Left lung (tissue), 14 donors: Measurements from ENCODE around the gene CLDN17. TPM values are rescaled to one million over a fixed set of nuclear protein-coding genes. Genes with fewer than 3 reads are reported as not detected.

Source experiments
- ATAC-seq: fragments of 200-7000 bp; cut with Tn5 transposase; one replicate; pipeline ENCODE4 v1.9.1; 2020; ENCODE audit warnings: moderate library complexity
- DNase-seq, 4 donors: peaks; one replicate each; pipeline ENCODE4 v3.0.0-alpha.2; 2013 to 2020
- H3K27ac ChIP-seq, 2 donors: fragments of 200-600 bp; sonication (generic) in 1 of 2; one replicate each; pipeline versions ENCODE4 v1.5.0 to v1.8.0; 2020 to 2021
- H3K27me3 ChIP-seq, 2 donors: fragments of 200-600 bp; sonication (generic) in 1 of 2; one replicate each; pipeline versions ENCODE4 v1.5.0 to v1.8.0; 2020 to 2021
- H3K36me3 ChIP-seq, 2 donors: fragments of 200-600 bp; sonication (generic) in 1 of 2; one replicate each; pipeline versions ENCODE4 v1.5.0 to v1.8.0; 2020 to 2021
- H3K4me1 ChIP-seq, 2 donors: fragments of 200-600 bp; one replicate each; pipeline ENCODE4 v1.8.0; 2021
- H3K4me3 ChIP-seq, 2 donors: fragments of 200-600 bp; sonication (generic) in 1 of 2; one replicate each; pipeline versions ENCODE4 v1.5.0 to v1.8.0; 2020 to 2021; ENCODE audit warnings: mild to moderate bottlenecking in 1 of 2
- H3K9me3 ChIP-seq, 2 donors: fragments of 200-600 bp; sonication (generic) in 1 of 2; one replicate each; pipeline versions ENCODE4 v1.5.0 to v1.8.0; 2020 to 2021
- intact Hi-C, 2 donors: fragments of 100-400 bp; cut with DNase I; formaldehyde crosslinking; loops; one replicate each; pipeline versions ENCODE4 v1.11.2 to v1.14.2; 2022
- long read RNA-seq, 12 donors: library from polyadenylated mRNA in 2 of 12; unstranded in 2 of 12; transcript quantifications; one replicate each; pipeline ENCODE4 v2.0.0 and lab custom pipeline, GENCODE V29; 2019 to 2026
- polyA plus RNA-seq, 6 donors: library from polyadenylated mRNA; unstranded; fragments of 120-200 nt; gene quantifications; one replicate each; pipeline ENCODE4 v1.2.1, GENCODE V29; 2013; ENCODE audit not compliant: insufficient read length in 6 of 6
- total RNA-seq, 2 donors: library from RNA; stranded (reverse); fragmentation: NEBNext Ultra II Directional; extraction: Animal tissue kit (Norgen Biotek cat#: 25700); gene quantifications; one replicate each; pipeline ENCODE4 v1.2.1, GENCODE V29; 2021
- TF ChIP-seq, protein P1 (sequence below), 2 donors: fragments of 200-600 bp; sonication (generic) in 1 of 2; IDR thresholded peaks; one replicate each; pipeline versions ENCODE4 v1.5.0 to v1.8.0; 2021; ENCODE audit warnings: antibody characterized with exemption in 2 of 2
- donor health status: DM: no; HTN: yes; CAD: no.
- donor health status: DM: no; HTN: no; CAD: no.

The CLDN17 gene
- total RNA-seq (not detected), polyA plus RNA-seq (not detected)
- long read RNA-seq, donor 1, result 0 reads
- long read RNA-seq, donor 2, result 0 reads
- long read RNA-seq, donor 3, result 0 reads
- long read RNA-seq, donor 4, result 0 reads
- long read RNA-seq, donor 5, result 0 reads
- long read RNA-seq, donor 6, result 0 reads
- long read RNA-seq, donor 7, result 0 reads
- long read RNA-seq, donor 8, result 0 reads
- long read RNA-seq, donor 9, result 0 reads
- long read RNA-seq, donor 10, result 0 reads
- long read RNA-seq, donor 11, result 0 reads
- long read RNA-seq, donor 12, result 0 reads

DNA sequence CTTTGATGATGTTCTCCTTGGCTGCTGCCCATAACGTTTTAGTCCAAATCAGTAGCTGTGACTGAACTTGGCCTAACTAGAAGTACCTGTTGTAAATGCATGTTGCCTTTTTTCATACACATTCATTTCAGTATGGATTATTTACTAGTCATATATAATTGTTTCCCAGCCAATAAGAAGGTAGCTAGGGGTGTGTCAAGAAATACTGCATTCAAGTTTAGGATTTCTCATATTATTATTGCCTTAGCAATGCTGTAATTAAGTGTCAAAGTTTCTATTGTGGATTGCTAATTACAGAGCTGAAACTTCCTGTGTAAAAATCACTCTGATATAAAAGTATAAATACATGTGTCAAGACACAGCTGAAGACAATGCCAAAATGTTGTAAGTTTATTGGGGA lies at the start of gene CLDN17:
Gene CLDN17, minus strand, starts transcription at position 101 of the 400 bp plus-strand sequence. CDS start 188 bp downstream, outside the sequence.
- no peak within 1 kb of the TSS for H3K27ac ChIP-seq
- H3K4me3 ChIP-seq, result no peak within 1 kb of the TSS
- H3K4me1 ChIP-seq, result no peaks in the 10 kb centered on the region
- no peaks in the 10 kb centered on the region for H3K27me3 ChIP-seq
- TF ChIP-seq, protein P1, sequence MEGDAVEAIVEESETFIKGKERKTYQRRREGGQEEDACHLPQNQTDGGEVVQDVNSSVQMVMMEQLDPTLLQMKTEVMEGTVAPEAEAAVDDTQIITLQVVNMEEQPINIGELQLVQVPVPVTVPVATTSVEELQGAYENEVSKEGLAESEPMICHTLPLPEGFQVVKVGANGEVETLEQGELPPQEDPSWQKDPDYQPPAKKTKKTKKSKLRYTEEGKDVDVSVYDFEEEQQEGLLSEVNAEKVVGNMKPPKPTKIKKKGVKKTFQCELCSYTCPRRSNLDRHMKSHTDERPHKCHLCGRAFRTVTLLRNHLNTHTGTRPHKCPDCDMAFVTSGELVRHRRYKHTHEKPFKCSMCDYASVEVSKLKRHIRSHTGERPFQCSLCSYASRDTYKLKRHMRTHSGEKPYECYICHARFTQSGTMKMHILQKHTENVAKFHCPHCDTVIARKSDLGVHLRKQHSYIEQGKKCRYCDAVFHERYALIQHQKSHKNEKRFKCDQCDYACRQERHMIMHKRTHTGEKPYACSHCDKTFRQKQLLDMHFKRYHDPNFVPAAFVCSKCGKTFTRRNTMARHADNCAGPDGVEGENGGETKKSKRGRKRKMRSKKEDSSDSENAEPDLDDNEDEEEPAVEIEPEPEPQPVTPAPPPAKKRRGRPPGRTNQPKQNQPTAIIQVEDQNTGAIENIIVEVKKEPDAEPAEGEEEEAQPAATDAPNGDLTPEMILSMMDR (IDR thresholded peaks at IDR 0.05), result no peak
- intact Hi-C loops, result no loop called here
- ATAC-seq, result no peak
- H3K9me3 ChIP-seq, result no peaks in the 10 kb centered on the region
- no peak for DNase-seq
- no peaks in the 10 kb centered on the region for H3K36me3 ChIP-seq

GRCh38 chr21:30216041-30216723 lies 49.6 kb upstream of the CLDN17 start, which contains the start of gene CLDN8:
Gene CLDN8, minus strand, starts transcription at chr21:30216097. Its CDS starts 172 bp downstream, at chr21:30215925.
- no peak for DNase-seq
- Histone ChIP-seq H3K4me3 (no peak within 1 kb of the TSS), H3K4me1 (no peaks in the 10 kb centered on the region), H3K9me3 (no peaks in the 10 kb centered on the region), H3K27ac (no peak within 1 kb of the TSS), H3K36me3 (no peaks in the 10 kb centered on the region), H3K27me3 (no peaks in the 10 kb centered on the region)
- intact Hi-C loops, result no loop called here
- TF ChIP-seq, protein P1 (IDR thresholded peaks at IDR 0.05), result no peak
- peak; percentile 76 for ATAC-seq

DNA sequence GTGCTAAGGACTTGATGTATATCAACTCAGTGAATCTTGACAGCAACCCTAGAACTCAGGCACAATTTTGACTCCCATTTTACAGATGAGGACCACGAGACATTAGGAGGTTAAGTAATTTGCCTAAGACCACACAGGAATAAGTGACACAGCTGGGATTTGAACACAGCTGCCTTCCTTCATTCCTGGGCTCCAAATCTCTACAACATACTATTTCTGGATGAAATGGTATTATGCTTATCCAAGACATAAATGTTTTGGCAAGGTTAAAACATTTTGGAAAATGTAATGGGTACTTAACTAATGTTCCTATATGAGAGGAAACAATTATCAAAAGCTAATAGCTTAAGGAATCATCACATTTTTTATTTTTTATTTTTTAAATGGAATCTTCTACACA lies 44.5 kb upstream of the CLDN17 start:
- no peaks in the 10 kb centered on the region for H3K4me1 ChIP-seq
- H3K4me3 ChIP-seq, result no peak overlapping the region
- no peaks in the 10 kb centered on the region for H3K36me3 ChIP-seq
- no peaks in the 10 kb centered on the region for H3K9me3 ChIP-seq
- no peak overlapping the region for H3K27ac ChIP-seq
- no peak for DNase-seq
- TF ChIP-seq, protein P1 (IDR thresholded peaks at IDR 0.05), result no peak
- no peak for ATAC-seq
- H3K27me3 ChIP-seq, result no peaks in the 10 kb centered on the region
- intact Hi-C loops, result no loop called here

DNA sequence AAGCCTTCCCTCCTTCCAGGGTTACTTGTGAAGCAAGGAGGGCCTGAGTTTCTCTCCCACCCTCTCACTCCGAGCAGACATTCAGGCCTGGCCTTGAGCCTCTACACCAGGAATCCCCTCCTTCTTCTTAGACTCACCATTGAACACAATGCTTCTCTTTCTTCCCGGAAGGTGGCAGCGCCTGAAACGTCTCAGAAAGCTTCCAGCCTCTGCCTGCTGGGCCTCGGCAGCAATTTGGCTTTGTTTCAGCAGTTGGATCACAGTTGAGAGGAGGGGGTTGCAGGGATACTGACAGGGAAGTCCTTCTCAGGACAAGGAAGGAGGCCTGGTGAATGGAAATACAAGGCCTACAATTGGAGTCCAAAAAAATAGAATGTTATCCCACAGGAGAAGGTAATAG lies 43.0 kb upstream of the CLDN17 start:
- no peaks in the 10 kb centered on the region for H3K9me3 ChIP-seq
- intact Hi-C loops, result no loop called here
- H3K36me3 ChIP-seq, result no peaks in the 10 kb centered on the region

GRCh38 chr21:30207252-30207579 lies 40.6 kb upstream of the CLDN17 start:
- Histone ChIP-seq H3K27ac (no peak overlapping the region), H3K9me3 (no peaks in the 10 kb centered on the region), H3K27me3 (no peaks in the 10 kb centered on the region), H3K4me1 (no peaks in the 10 kb centered on the region), H3K4me3 (no peak overlapping the region), H3K36me3 (no peaks in the 10 kb centered on the region)
- ATAC-seq (no peak), DNase-seq (no peak)
- intact Hi-C loops, result no loop called here
- TF ChIP-seq, protein P1 (IDR thresholded peaks at IDR 0.05), result no peak

More for the DNA sequence above, 43.0 kb upstream of the CLDN17 start:
- Histone ChIP-seq H3K27me3 (no peaks in the 10 kb centered on the region), H3K27ac (no peak overlapping the region), H3K4me1 (no peaks in the 10 kb centered on the region), H3K4me3 (no peak overlapping the region)
- TF ChIP-seq, protein P1 (IDR thresholded peaks at IDR 0.05), result no peak
- DNase-seq, result no peak
- ATAC-seq, result no peak
